HL-60 (cell line): ENCODE results near the gene ZBTB40.

Experiments
- CTCF ChIP-seq: IDR thresholded peaks from one replicate; pipeline ENCODE4 v1.5.1; 2011; ENCODE audit warnings: low read length, control low read depth, inconsistent platforms; ENCODE audit not compliant: insufficient read depth
- REST ChIP-seq: IDR thresholded peaks from 2 replicates; pipeline ENCODE4 v1.6.1; 2012; ENCODE audit warnings: low read depth; ENCODE audit not compliant: insufficient replicate concordance
- SPI1 ChIP-seq: IDR thresholded peaks from 2 replicates; pipeline ENCODE4 v1.6.1; 2012; ENCODE audit warnings: low read depth, mild to moderate bottlenecking, borderline replicate concordance

- TF ChIP-seq CTCF (no peak), REST (no peak), SPI1 (no peak)
Observed at GRCh38 chr1:22563671-22564602, 112.3 kb downstream of the ZBTB40 start.
